Upper lobe of left lung (tissue), 4 donors: ENCODE results near the gene KLHL40.

Experiments
- CTCF ChIP-seq, 6 experiments: fragments of 450-650 bp in 4 of 6; fragments of 200-600 bp in 2 of 6; sonication (generic) in 2 of 6; IDR thresholded peaks; one replicate each; pipeline ENCODE4 v1.5.1; 2016 to 2019; ENCODE audit warnings: antibody characterized with exemption in 6 of 6
- POLR2A ChIP-seq, 4 donors: fragments of 450-650 bp; IDR thresholded peaks; one replicate each; pipeline ENCODE4 v1.5.1; 2016 to 2017; ENCODE audit warnings: antibody characterized with exemption in 4 of 4, mild to moderate bottlenecking in 2 of 4

GRCh38 chr3:42673082-42673481 lies 12.3 kb upstream of the KLHL40 start:
- TF ChIP-seq CTCF (IDR thresholded peaks at IDR 0.05) (no peak), POLR2A (IDR thresholded peaks at IDR 0.05) (no peak)
